GM12878 (cell line): ENCODE results near the gene C6orf120. TPM values are rescaled to one million over a fixed set of nuclear protein-coding genes. Genes with fewer than 3 reads are reported as not detected.
"Not testable (repeated sequence)": the region's sequence is repeated elsewhere in the genome, so short reads cannot be mapped to it uniquely, and the experiment has no call there.

Experiments
- ATAC-seq: fragments of 200-7000 bp; cut with Tn5 transposase; 3 replicates; pipeline ENCODE4 v1.9.1; 2020; ENCODE audit warnings: mild to moderate bottlenecking, moderate library complexity
- BruUV-seq: library from RNA; stranded (reverse); fragments of 400-500 nt; replicated peaks from 2 replicates; lab custom pipeline; 2021; lab: Mats Ljungman, UMichigan
- CTCF ChIA-PET: fragments of 300-600 bp; sonication (Branson Sonifier 250); formaldehyde crosslinking; extraction: SDS; loops from one replicate; lab custom pipeline; 2021; ENCODE audit warnings: inconsistent platforms; lab: Yijun Ruan, JAX
- POLR2A ChIA-PET: fragments of 350-600 bp; formaldehyde crosslinking; extraction: SDS; loops from one replicate; lab custom pipeline; 2021; ENCODE audit warnings: inconsistent platforms; lab: Charles Lee
- RAD21 ChIA-PET: fragments of 300-600 bp; sonication (Branson Sonifier 250); formaldehyde crosslinking; loops from one replicate; lab custom pipeline; 2023; ENCODE audit warnings: antibody characterized with exemption; ENCODE audit not compliant: unreplicated experiment; lab: Charles Lee
- SMC1A ChIA-PET: fragments of 300-600 bp; sonication (Branson Sonifier 250); formaldehyde crosslinking; loops from one replicate; lab custom pipeline; 2023; ENCODE audit not compliant: unreplicated experiment, uncharacterized antibody; lab: Charles Lee
- DNase-seq: peaks from one replicate; pipeline ENCODE4 v3.0.0-alpha.2; 2011; ENCODE audit warnings: low read depth, low spot score
- FAIRE-seq: peaks from 3 replicates; lab custom pipeline; 2011; peaks lifted over from hg19 to GRCh38; lab: Jason Lieb, UNC
- H2AFZ ChIP-seq: 2 replicates; pipeline ENCODE4 v1.6.0; 2011; ENCODE audit warnings: low read depth, low read length, control low read depth; ENCODE audit not compliant: control insufficient read depth
- H3K27ac ChIP-seq: 2 replicates; pipeline ENCODE4 v1.5.1; 2011; ENCODE audit warnings: control low read depth; ENCODE audit not compliant: control insufficient read depth, insufficient read depth
- H3K27me3 ChIP-seq, 2 experiments: replicated peaks in 1 of 2; 2 replicates each; pipeline versions ENCODE4 v1.6.0 to v1.6.1; 2011; ENCODE audit warnings: low read length in 1 of 2; ENCODE audit not compliant: control insufficient read depth in 2 of 2, insufficient read depth in 2 of 2
- H3K36me3 ChIP-seq, 2 experiments: 2 replicates each; pipeline ENCODE4 v1.5.1; 2011; ENCODE audit warnings: low read length in 1 of 2; ENCODE audit not compliant: control insufficient read depth in 2 of 2, insufficient read depth in 2 of 2
- H3K4me1 ChIP-seq: 2 replicates; pipeline ENCODE4 v1.6.1; 2011; ENCODE audit warnings: mild to moderate bottlenecking, low read length, moderate library complexity, mixed read lengths; ENCODE audit not compliant: control insufficient read depth, insufficient read depth
- H3K4me2 ChIP-seq: 2 replicates; pipeline ENCODE4 v1.6.0; 2011; ENCODE audit warnings: control low read depth; ENCODE audit not compliant: control insufficient read depth, insufficient read depth
- H3K4me3 ChIP-seq: fragments of 200-600 bp; sonication (generic); 2 replicates; pipeline ENCODE4 v1.5.1; 2016
- H3K79me2 ChIP-seq: 2 replicates; pipeline ENCODE4 v1.6.0; 2011; ENCODE audit warnings: low read length; ENCODE audit not compliant: control insufficient read depth, insufficient read depth
- H3K9ac ChIP-seq: 2 replicates; pipeline ENCODE4 v1.8.0; 2011; ENCODE audit warnings: low read length, control low read depth, mixed read lengths; ENCODE audit not compliant: control insufficient read depth, insufficient read depth
- H3K9me3 ChIP-seq: replicated peaks from 3 replicates; pipeline ENCODE4 v1.5.1; 2011; ENCODE audit warnings: mild to moderate bottlenecking, low read length; ENCODE audit not compliant: control insufficient read depth, insufficient read depth
- H4K20me1 ChIP-seq: 2 replicates; pipeline ENCODE4 v1.6.0; 2011; ENCODE audit not compliant: control insufficient read depth, insufficient read depth
- ZNF622 ChIP-seq: fragments of 450-650 bp; IDR thresholded peaks from 2 replicates; pipeline ENCODE4 v1.6.1; 2017; ENCODE audit warnings: mild to moderate bottlenecking, inconsistent platforms
- WGBS: methylation state at CpG from one replicate; pipeline ENCODE4 v1.1.6; 2016; ENCODE audit warnings: low lambda C conversion rate; ENCODE audit not compliant: insufficient replicate concordance, insufficient coverage; ENCODE audit errors: missing lambda C conversion rate; 5-methylcytosine and 5-hydroxymethylcytosine counted together
- in situ Hi-C: fragments of 300-500 bp; cut with MboI; formaldehyde crosslinking; loops from 9 replicates; pipeline ENCODE4 v1.14.3; 2018; ENCODE audit warnings: mixed read lengths
- intact Hi-C: fragments of 100-400 bp; cut with micrococcal nuclease; formaldehyde crosslinking; loops from one replicate; pipeline ENCODE4 v1.14.2; 2022; ENCODE audit not compliant: unreplicated experiment
- polyA plus RNA-seq, 11 experiments: library from polyadenylated mRNA; depleted of rRNA in 4 of 11; unstranded in 6 of 11; stranded (reverse) in 5 of 11; fragments of >200 nt; fragmentation: Nextera tagmentation in 4 of 11; fragmentation: Illumina TruSeq in 1 of 11; extraction: Ambion mirVana in 4 of 11; extraction: Trizol in 1 of 11; gene quantifications; 1 replicate in 1 of 11; 2 replicates in 10 of 11; pipeline versions ENCODE4 v1.2.1 to v1.2.3, GENCODE V29; 2011 to 2016; ENCODE audit warnings: inconsistent platforms in 2 of 11, missing spikeins in 2 of 11, low read depth in 1 of 11
- total RNA-seq, 4 experiments: library from RNA; depleted of rRNA in 3 of 4; stranded (reverse); fragments of >200 nt in 3 of 4; fragmentation: Illumina TruSeq in 1 of 4; extraction: Trizol in 1 of 4; gene quantifications; 2 replicates each; pipeline versions ENCODE4 v1.2.1 to v1.2.3, GENCODE V29; 2013 to 2021
- TF ChIP-seq, protein P1 (sequence below), 3 experiments: IDR thresholded peaks in 2 of 3; conservative IDR thresholded peaks in 1 of 3; 2 replicates each; pipeline ENCODE4 v1.5.1; 2011; ENCODE audit warnings: low read depth in 3 of 3, low read length in 3 of 3, mild to moderate bottlenecking in 3 of 3, control low read depth in 2 of 3, moderate library complexity in 2 of 3, inconsistent platforms in 1 of 3, mixed read lengths in 1 of 3; ENCODE audit not compliant: control insufficient read depth in 2 of 3, insufficient read depth in 1 of 3; ENCODE audit errors: extremely low read depth in 1 of 3
- TF ChIP-seq, protein P2 (sequence below): fragments of 450-650 bp; IDR thresholded peaks from 2 replicates; pipeline ENCODE4 v1.6.1; 2017; ENCODE audit warnings: mild to moderate bottlenecking

The C6orf120 gene
- total and polyA plus RNA-seq, 10 of the 15 experiments (the other 5 are each of a cell fraction or from before 2014, with no cell fraction given) = 3.6 to 23.9 (median 18.2) TPM

DNA sequence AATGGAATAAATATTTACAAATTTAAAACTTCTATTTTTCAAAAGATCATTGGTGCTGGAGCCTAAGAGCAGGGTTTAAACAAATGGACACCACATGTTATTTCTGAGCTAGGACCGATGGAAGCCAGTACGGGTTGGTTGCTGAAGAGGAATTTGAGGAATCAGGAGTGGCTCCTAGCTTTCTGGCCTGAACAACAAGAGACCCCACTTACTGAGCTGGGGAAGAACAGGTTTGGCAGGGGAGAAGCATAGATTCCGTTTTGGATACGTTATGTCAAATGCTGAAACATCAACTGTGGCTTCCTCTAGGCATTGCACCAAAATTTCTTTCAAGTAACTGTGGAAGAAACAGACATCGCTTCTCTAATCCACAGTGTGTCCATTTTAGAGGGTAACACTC lies 6.8 kb upstream of the C6orf120 start (continued):
- TF ChIP-seq ZNF622 = no peak

DNA sequence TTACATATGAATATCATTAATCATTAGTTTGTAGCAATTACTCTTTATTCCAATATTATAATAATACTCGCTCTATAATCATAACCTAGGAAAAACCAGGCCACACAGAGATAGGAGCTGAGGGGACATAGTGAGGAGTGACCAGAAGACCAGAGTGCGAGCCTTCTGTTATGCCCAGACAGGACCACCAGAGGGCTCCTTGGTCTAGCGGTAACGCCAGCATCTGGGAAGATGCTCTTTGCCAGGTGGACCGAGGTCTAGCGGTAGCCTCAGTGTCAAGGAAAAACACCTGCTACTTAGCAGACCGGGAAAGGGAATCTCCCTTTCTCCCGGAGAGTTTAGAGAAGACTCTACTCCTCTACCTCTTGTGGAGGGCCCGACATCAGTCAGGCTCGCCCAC lies 4.8 kb upstream of the C6orf120 start:
- TF ChIP-seq, protein P1, sequence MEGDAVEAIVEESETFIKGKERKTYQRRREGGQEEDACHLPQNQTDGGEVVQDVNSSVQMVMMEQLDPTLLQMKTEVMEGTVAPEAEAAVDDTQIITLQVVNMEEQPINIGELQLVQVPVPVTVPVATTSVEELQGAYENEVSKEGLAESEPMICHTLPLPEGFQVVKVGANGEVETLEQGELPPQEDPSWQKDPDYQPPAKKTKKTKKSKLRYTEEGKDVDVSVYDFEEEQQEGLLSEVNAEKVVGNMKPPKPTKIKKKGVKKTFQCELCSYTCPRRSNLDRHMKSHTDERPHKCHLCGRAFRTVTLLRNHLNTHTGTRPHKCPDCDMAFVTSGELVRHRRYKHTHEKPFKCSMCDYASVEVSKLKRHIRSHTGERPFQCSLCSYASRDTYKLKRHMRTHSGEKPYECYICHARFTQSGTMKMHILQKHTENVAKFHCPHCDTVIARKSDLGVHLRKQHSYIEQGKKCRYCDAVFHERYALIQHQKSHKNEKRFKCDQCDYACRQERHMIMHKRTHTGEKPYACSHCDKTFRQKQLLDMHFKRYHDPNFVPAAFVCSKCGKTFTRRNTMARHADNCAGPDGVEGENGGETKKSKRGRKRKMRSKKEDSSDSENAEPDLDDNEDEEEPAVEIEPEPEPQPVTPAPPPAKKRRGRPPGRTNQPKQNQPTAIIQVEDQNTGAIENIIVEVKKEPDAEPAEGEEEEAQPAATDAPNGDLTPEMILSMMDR (IDR thresholded peaks at IDR 0.05 in 2 of 3, conservative IDR thresholded peaks at IDR 0.05 in 1 of 3; ENCODE audit: control insufficient read depth in 2 of 3, extremely low read depth in 1 of 3, insufficient read depth in 1 of 3, low read depth in 3 of 3, low read length in 3 of 3) = peak in 2 of 3 experiments; percentile 18 to 19; a peak in 3 of 6 replicates
- TF ChIP-seq, protein P2, sequence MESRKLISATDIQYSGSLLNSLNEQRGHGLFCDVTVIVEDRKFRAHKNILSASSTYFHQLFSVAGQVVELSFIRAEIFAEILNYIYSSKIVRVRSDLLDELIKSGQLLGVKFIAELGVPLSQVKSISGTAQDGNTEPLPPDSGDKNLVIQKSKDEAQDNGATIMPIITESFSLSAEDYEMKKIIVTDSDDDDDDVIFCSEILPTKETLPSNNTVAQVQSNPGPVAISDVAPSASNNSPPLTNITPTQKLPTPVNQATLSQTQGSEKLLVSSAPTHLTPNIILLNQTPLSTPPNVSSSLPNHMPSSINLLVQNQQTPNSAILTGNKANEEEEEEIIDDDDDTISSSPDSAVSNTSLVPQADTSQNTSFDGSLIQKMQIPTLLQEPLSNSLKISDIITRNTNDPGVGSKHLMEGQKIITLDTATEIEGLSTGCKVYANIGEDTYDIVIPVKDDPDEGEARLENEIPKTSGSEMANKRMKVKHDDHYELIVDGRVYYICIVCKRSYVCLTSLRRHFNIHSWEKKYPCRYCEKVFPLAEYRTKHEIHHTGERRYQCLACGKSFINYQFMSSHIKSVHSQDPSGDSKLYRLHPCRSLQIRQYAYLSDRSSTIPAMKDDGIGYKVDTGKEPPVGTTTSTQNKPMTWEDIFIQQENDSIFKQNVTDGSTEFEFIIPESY = peak; percentile 98
- H3K36me3 ChIP-seq, intact Hi-C loops, H3K4me2 ChIP-seq, BruUV-seq, H3K27me3 ChIP-seq, in situ Hi-C loops, H2AFZ ChIP-seq, H3K9me3 ChIP-seq, ATAC-seq, DNase-seq, H3K9ac ChIP-seq, H3K4me1 ChIP-seq, H3K27ac ChIP-seq, RAD21 ChIA-PET, POLR2A ChIA-PET, FAIRE-seq, H3K4me3 ChIP-seq, SMC1A ChIA-PET, H4K20me1 ChIP-seq: not testable (repeated sequence)
- WGBS = 97% methylated on average over 10 of the region's 10 CpGs
- H3K79me2 ChIP-seq = peaks cover 16% of the 10 kb centered on the region
- CTCF ChIA-PET = interaction anchor here (1.3 kb wide), 1 partner anchor 93 kb away, joined by 3 read pairs; no protein-coding TSS in a partner anchor
